ENCODE data around the gene LIPM.

GRCh38 chr10:88870089-88870488 is 67.6 kb downstream of the LIPM start:
- no peak for TF ChIP-seq CTCF (IDR thresholded peaks at IDR 0.05; ENCODE audit: insufficient read depth, low read length)
- no peak for TF ChIP-seq POLR2AphosphoS5 (IDR thresholded peaks at IDR 0.05; ENCODE audit: low read depth)
- no peak for TF ChIP-seq GABPA (IDR thresholded peaks at IDR 0.05; ENCODE audit: low read depth)
- no peak for TF ChIP-seq REST (IDR thresholded peaks at IDR 0.05; ENCODE audit: insufficient replicate concordance, low read depth)
- TF ChIP-seq SPI1 (IDR thresholded peaks at IDR 0.05; ENCODE audit: borderline replicate concordance, low read depth): no peak
